Uterus (tissue), 2 donors: ENCODE results near the gene FHIT.

Source experiments
- POLR2A ChIP-seq, 2 donors: fragments of 450-650 bp; IDR thresholded peaks; one replicate each; pipeline ENCODE4 v1.6.1; 2016; ENCODE audit warnings: antibody characterized with exemption in 2 of 2, mild to moderate bottlenecking in 1 of 2, moderate library complexity in 1 of 2
- TF ChIP-seq, protein P1 (sequence below), 4 experiments: fragments of 200-600 bp in 2 of 4; fragments of 450-650 bp in 2 of 4; sonication (generic) in 2 of 4; IDR thresholded peaks; one replicate each; pipeline ENCODE4 v1.5.1; 2016 to 2019; ENCODE audit warnings: antibody characterized with exemption in 4 of 4, mild to moderate bottlenecking in 2 of 4, moderate library complexity in 1 of 4

DNA sequence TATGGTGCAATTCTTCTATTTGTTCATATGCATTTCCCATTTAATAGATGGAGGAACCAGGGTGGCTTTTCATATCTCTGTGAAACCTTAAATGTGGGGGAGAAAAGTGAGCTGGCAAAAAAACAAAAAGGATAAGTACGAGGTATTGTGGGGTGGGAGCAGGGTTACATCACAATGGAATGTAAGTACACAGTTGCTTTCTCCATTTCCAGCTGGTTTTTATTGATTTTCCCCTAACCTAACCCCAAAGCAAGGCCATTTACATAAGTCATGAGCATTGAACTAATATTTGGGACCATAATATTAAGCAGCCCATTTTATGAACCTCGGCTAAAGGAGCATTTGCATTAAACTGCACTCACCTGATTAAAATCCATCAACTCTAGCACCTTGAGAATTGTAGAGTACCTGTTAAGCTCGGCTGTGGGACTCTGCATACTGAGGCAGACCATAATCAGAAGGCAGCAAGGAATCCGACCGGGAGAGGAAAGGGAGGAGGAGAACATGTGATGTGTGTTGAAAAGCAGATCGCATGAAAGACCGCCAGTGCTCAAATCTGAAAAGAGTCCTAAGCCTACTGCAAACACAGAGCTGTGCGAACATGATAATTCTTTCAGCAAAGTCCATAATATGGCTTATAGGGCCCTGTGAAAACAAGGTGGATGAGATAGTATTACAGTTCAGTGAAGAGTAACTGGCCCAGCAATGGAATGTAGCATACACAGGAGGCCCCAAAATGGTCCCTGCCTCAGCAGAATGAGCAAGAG lies 513.4 kb downstream of the FHIT start:
- TF ChIP-seq POLR2A (IDR thresholded peaks at IDR 0.05): no peak
- TF ChIP-seq, protein P1, sequence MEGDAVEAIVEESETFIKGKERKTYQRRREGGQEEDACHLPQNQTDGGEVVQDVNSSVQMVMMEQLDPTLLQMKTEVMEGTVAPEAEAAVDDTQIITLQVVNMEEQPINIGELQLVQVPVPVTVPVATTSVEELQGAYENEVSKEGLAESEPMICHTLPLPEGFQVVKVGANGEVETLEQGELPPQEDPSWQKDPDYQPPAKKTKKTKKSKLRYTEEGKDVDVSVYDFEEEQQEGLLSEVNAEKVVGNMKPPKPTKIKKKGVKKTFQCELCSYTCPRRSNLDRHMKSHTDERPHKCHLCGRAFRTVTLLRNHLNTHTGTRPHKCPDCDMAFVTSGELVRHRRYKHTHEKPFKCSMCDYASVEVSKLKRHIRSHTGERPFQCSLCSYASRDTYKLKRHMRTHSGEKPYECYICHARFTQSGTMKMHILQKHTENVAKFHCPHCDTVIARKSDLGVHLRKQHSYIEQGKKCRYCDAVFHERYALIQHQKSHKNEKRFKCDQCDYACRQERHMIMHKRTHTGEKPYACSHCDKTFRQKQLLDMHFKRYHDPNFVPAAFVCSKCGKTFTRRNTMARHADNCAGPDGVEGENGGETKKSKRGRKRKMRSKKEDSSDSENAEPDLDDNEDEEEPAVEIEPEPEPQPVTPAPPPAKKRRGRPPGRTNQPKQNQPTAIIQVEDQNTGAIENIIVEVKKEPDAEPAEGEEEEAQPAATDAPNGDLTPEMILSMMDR (IDR thresholded peaks at IDR 0.05): no peak
